AG09309 (cell line): ENCODE data around the gene BCAR3.
"Not testable (repeated sequence)": the region's sequence is repeated elsewhere in the genome, so short reads cannot be mapped to it uniquely, and the experiment has no call there.

Experiments
- DNase-seq: peaks from one replicate; pipeline ENCODE4 v3.0.0-alpha.2; 2010; ENCODE audit warnings: low read depth
- H3K4me3 ChIP-seq: 2 replicates; pipeline ENCODE4 v1.5.1; 2011; ENCODE audit warnings: mild to moderate bottlenecking, low read depth, low read length, moderate library complexity; ENCODE audit not compliant: control insufficient read depth
- CTCF ChIP-seq: IDR thresholded peaks from 2 replicates; pipeline ENCODE4 v1.5.1; 2011; ENCODE audit warnings: mild to moderate bottlenecking, low read depth, low read length, inconsistent platforms; ENCODE audit not compliant: insufficient read depth, control insufficient read depth; ENCODE audit errors: missing control alignments

The BCAR3 gene

GRCh38 chr1:93565496-93566206 lies 116.0 kb downstream of the BCAR3 start:
- no peak for TF ChIP-seq CTCF
- no peak overlapping the region for H3K4me3 ChIP-seq
- peak; percentile 46 for DNase-seq

- no peak for DNase-seq
- no peak overlapping the region for H3K4me3 ChIP-seq
- no peak for TF ChIP-seq CTCF
Observed at GRCh38 chr1:93559695-93560094, 121.9 kb downstream of the BCAR3 start.

GRCh38 chr1:93559045-93559444 lies 122.6 kb downstream of the BCAR3 start:
- TF ChIP-seq CTCF: no peak
- no peak for DNase-seq
- H3K4me3 ChIP-seq: no peak overlapping the region

GRCh38 chr1:93556291-93556690 lies 125.3 kb downstream of the BCAR3 start:
- no peak overlapping the region for H3K4me3 ChIP-seq
- no peak for TF ChIP-seq CTCF
- no peak for DNase-seq

GRCh38 chr1:93554883-93555872 lies 126.5 kb downstream of the BCAR3 start:
- no peak for DNase-seq
- no peak for TF ChIP-seq CTCF
- H3K4me3 ChIP-seq: no peak overlapping the region

- DNase-seq, H3K4me3 ChIP-seq: not testable (repeated sequence)
Observed at GRCh38 chr1:93553886-93554490, 127.6 kb downstream of the BCAR3 start.

- no peak overlapping the region for H3K4me3 ChIP-seq
- no peak for TF ChIP-seq CTCF
- DNase-seq: no peak
Observed at GRCh38 chr1:93552741-93553455, 128.7 kb downstream of the BCAR3 start.
